Measurements from ENCODE around the gene RFXANK. TPM values are rescaled to one million over a fixed set of nuclear protein-coding genes. Genes with fewer than 3 reads are reported as not detected.
"Not testable (repeated sequence)": the region's sequence is repeated elsewhere in the genome, so short reads cannot be mapped to it uniquely, and the experiment has no call there.

RFXANK gene
- total and polyA plus RNA-seq, 7 donors, result 34.2 to 91.7 (median 56.1) TPM

GRCh38 chr19:19169236-19170052 is 22.6 kb upstream of the RFXANK start:
- intact Hi-C loops (cut with DNase I), result no loop called here
- no peak overlapping the region for H3K27ac ChIP-seq
- no peaks in the 10 kb centered on the region for H3K9me3 ChIP-seq
- peaks cover 0 to 23% (median 13%) of the 10 kb centered on the region in 3 donors for H3K27me3 ChIP-seq
- TF ChIP-seq POLR2A (IDR thresholded peaks at IDR 0.05) (no peak), CTCF (IDR thresholded peaks at IDR 0.05) (no peak), POLR2AphosphoS5 (IDR thresholded peaks at IDR 0.05) (no peak), EP300 (IDR thresholded peaks at IDR 0.05) (no peak)
- H3K4me3 ChIP-seq, result peak overlapping the region in 2 of 4 donors; percentile 22 to 23
- H3K4me1 ChIP-seq, result peaks cover 0 to 11% (median 10%) of the 10 kb centered on the region in 4 donors
- 72 to 81% methylated on average over 9 of the region's 9 CpGs for WGBS, 2 donors
- H3K36me3 ChIP-seq, result no peaks in the 10 kb centered on the region
- DNase-seq, result no peak

GRCh38 chr19:19170053-19170872 is 21.8 kb upstream of the RFXANK start, which contains the start of gene MEF2B:
Gene MEF2B, minus strand, starts transcription at chr19:19170263. Its CDS starts 19,528 bp downstream, at chr19:19150735.
- Histone ChIP-seq H3K36me3 (no peaks in the 10 kb centered on the region), H3K4me3 (peak within 1 kb of the TSS in 2 of 4 donors; percentile 22 to 23), H3K27me3 (peaks cover 0 to 23% (median 13%) of the 10 kb centered on the region in 3 donors), H3K4me1 (peaks cover 0 to 11% (median 10%) of the 10 kb centered on the region in 4 donors), H3K27ac (no peak within 1 kb of the TSS), H3K9me3 (no peaks in the 10 kb centered on the region)
- intact Hi-C loops (cut with DNase I), result no loop called here
- DNase-seq, result no peak
- TF ChIP-seq EP300 (IDR thresholded peaks at IDR 0.05), result no peak
- TF ChIP-seq POLR2AphosphoS5 (IDR thresholded peaks at IDR 0.05), result peak in 1 of 4 donors; percentile 5
- 12 to 18% methylated on average over 56 of the region's 56 CpGs for WGBS, 2 donors

- H3K27me3 ChIP-seq, result peaks cover 0 to 23% (median 13%) of the 10 kb centered on the region in 3 donors
- no peak for DNase-seq
- H3K4me3 ChIP-seq, result no peak overlapping the region
- H3K9me3 ChIP-seq, result no peaks in the 10 kb centered on the region
- peaks cover 0 to 6% (median 0%) of the 10 kb centered on the region in 4 donors for H3K36me3 ChIP-seq
- intact Hi-C loops (cut with DNase I), result no loop called here
- H3K4me1 ChIP-seq, result peaks cover 0 to 11% (median 10%) of the 10 kb centered on the region in 4 donors
- TF ChIP-seq CTCF (IDR thresholded peaks at IDR 0.05), result no peak
- no peak for TF ChIP-seq POLR2AphosphoS5 (IDR thresholded peaks at IDR 0.05)
- no peak for TF ChIP-seq EP300 (IDR thresholded peaks at IDR 0.05)
- no peak for TF ChIP-seq POLR2A (IDR thresholded peaks at IDR 0.05)
- WGBS, 2 donors, result 89% methylated on average over 6 of the region's 6 CpGs
- H3K27ac ChIP-seq, result no peak overlapping the region
These were observed 21.0 kb upstream of the RFXANK start for GRCh38 chr19:19170873-19171672.

- H3K9me3 ChIP-seq, result no peaks in the 10 kb centered on the region
- 58 to 67% methylated on average over 8 of the region's 8 CpGs for WGBS, 2 donors
- no peak for DNase-seq
- H3K27me3 ChIP-seq, result peaks cover 0 to 23% (median 13%) of the 10 kb centered on the region in 3 donors
- peaks cover 0 to 14% (median 1%) of the 10 kb centered on the region in 4 donors for H3K36me3 ChIP-seq
- no peak for TF ChIP-seq EP300 (IDR thresholded peaks at IDR 0.05)
- no peak for TF ChIP-seq POLR2A (IDR thresholded peaks at IDR 0.05)
- TF ChIP-seq POLR2AphosphoS5 (IDR thresholded peaks at IDR 0.05), result no peak
- TF ChIP-seq CTCF (IDR thresholded peaks at IDR 0.05), result no peak
- H3K4me3 ChIP-seq, result no peak overlapping the region
- no peak overlapping the region for H3K27ac ChIP-seq
- H3K4me1 ChIP-seq, result peaks cover 0 to 11% (median 10%) of the 10 kb centered on the region in 4 donors
- intact Hi-C loops (cut with DNase I), result no loop called here
These were observed 20.1 kb upstream of the RFXANK start for GRCh38 chr19:19171821-19172532.

- H3K27ac ChIP-seq; DNase-seq; H3K9me3 ChIP-seq; H3K4me3 ChIP-seq; intact Hi-C loops (cut with DNase I): not testable (repeated sequence)
- H3K4me1 ChIP-seq, result peaks cover 0 to 11% (median 10%) of the 10 kb centered on the region in 4 donors
- H3K36me3 ChIP-seq, result peaks cover 0 to 20% (median 3%) of the 10 kb centered on the region in 4 donors
- 92% methylated on average over 5 of the region's 5 CpGs for WGBS, 2 donors
- H3K27me3 ChIP-seq, result peaks cover 0 to 23% (median 13%) of the 10 kb centered on the region in 3 donors
These were observed 18.8 kb upstream of the RFXANK start for GRCh38 chr19:19173243-19173642.

Measured in sigmoid colon (tissue), 7 donors.